GM12878 (cell line): ENCODE measurements around the gene EDA2R. TPM values are rescaled to one million over a fixed set of nuclear protein-coding genes. Genes with fewer than 3 reads are reported as not detected.

Experiments
- ATAC-seq: fragments of 200-7000 bp; cut with Tn5 transposase; 3 replicates; pipeline ENCODE4 v1.9.1; 2020; ENCODE audit warnings: mild to moderate bottlenecking, moderate library complexity
- BruUV-seq: library from RNA; stranded (reverse); fragments of 400-500 nt; replicated peaks from 2 replicates; lab custom pipeline; 2021; lab: Mats Ljungman, UMichigan
- CTCF ChIA-PET: fragments of 300-600 bp; sonication (Branson Sonifier 250); formaldehyde crosslinking; extraction: SDS; loops from one replicate; lab custom pipeline; 2021; ENCODE audit warnings: inconsistent platforms; lab: Yijun Ruan, JAX
- POLR2A ChIA-PET: fragments of 350-600 bp; formaldehyde crosslinking; extraction: SDS; loops from one replicate; lab custom pipeline; 2021; ENCODE audit warnings: inconsistent platforms; lab: Charles Lee
- RAD21 ChIA-PET: fragments of 300-600 bp; sonication (Branson Sonifier 250); formaldehyde crosslinking; loops from one replicate; lab custom pipeline; 2023; ENCODE audit warnings: antibody characterized with exemption; ENCODE audit not compliant: unreplicated experiment; lab: Charles Lee
- SMC1A ChIA-PET: fragments of 300-600 bp; sonication (Branson Sonifier 250); formaldehyde crosslinking; loops from one replicate; lab custom pipeline; 2023; ENCODE audit not compliant: unreplicated experiment, uncharacterized antibody; lab: Charles Lee
- DNase-seq: peaks from one replicate; pipeline ENCODE4 v3.0.0-alpha.2; 2011; ENCODE audit warnings: low read depth, low spot score
- FAIRE-seq: peaks from 3 replicates; lab custom pipeline; 2011; peaks lifted over from hg19 to GRCh38; lab: Jason Lieb, UNC
- H2AFZ ChIP-seq: 2 replicates; pipeline ENCODE4 v1.6.0; 2011; ENCODE audit warnings: low read depth, low read length, control low read depth; ENCODE audit not compliant: control insufficient read depth
- H3K27ac ChIP-seq: 2 replicates; pipeline ENCODE4 v1.5.1; 2011; ENCODE audit warnings: control low read depth; ENCODE audit not compliant: control insufficient read depth, insufficient read depth
- H3K27me3 ChIP-seq, 2 experiments: replicated peaks in 1 of 2; 2 replicates each; pipeline versions ENCODE4 v1.6.0 to v1.6.1; 2011; ENCODE audit warnings: low read length in 1 of 2; ENCODE audit not compliant: control insufficient read depth in 2 of 2, insufficient read depth in 2 of 2
- H3K36me3 ChIP-seq, 2 experiments: 2 replicates each; pipeline ENCODE4 v1.5.1; 2011; ENCODE audit warnings: low read length in 1 of 2; ENCODE audit not compliant: control insufficient read depth in 2 of 2, insufficient read depth in 2 of 2
- H3K4me1 ChIP-seq: 2 replicates; pipeline ENCODE4 v1.6.1; 2011; ENCODE audit warnings: mild to moderate bottlenecking, low read length, moderate library complexity, mixed read lengths; ENCODE audit not compliant: control insufficient read depth, insufficient read depth
- H3K4me2 ChIP-seq: 2 replicates; pipeline ENCODE4 v1.6.0; 2011; ENCODE audit warnings: control low read depth; ENCODE audit not compliant: control insufficient read depth, insufficient read depth
- H3K4me3 ChIP-seq: fragments of 200-600 bp; sonication (generic); 2 replicates; pipeline ENCODE4 v1.5.1; 2016
- H3K79me2 ChIP-seq: 2 replicates; pipeline ENCODE4 v1.6.0; 2011; ENCODE audit warnings: low read length; ENCODE audit not compliant: control insufficient read depth, insufficient read depth
- H3K9ac ChIP-seq: 2 replicates; pipeline ENCODE4 v1.8.0; 2011; ENCODE audit warnings: low read length, control low read depth, mixed read lengths; ENCODE audit not compliant: control insufficient read depth, insufficient read depth
- H3K9me3 ChIP-seq: replicated peaks from 3 replicates; pipeline ENCODE4 v1.5.1; 2011; ENCODE audit warnings: mild to moderate bottlenecking, low read length; ENCODE audit not compliant: control insufficient read depth, insufficient read depth
- H4K20me1 ChIP-seq: 2 replicates; pipeline ENCODE4 v1.6.0; 2011; ENCODE audit not compliant: control insufficient read depth, insufficient read depth
- ATF3 ChIP-seq: IDR thresholded peaks from 2 replicates; pipeline ENCODE4 v1.6.1; 2011; ENCODE audit warnings: low read depth, mild to moderate bottlenecking, low read length, moderate library complexity, borderline replicate concordance; ENCODE audit errors: extremely low read depth
- ATF7 ChIP-seq: fragments of 450-650 bp; IDR thresholded peaks from 2 replicates; pipeline ENCODE4 v1.6.1; 2016; ENCODE audit warnings: low read depth, mild to moderate bottlenecking
- CBX5 ChIP-seq: sonication (generic); IDR thresholded peaks from 2 replicates; pipeline ENCODE4 v1.6.1; 2016; ENCODE audit warnings: low read depth, moderate library complexity, mild to moderate bottlenecking, inconsistent platforms
- CTCF ChIP-seq, 3 experiments: IDR thresholded peaks in 2 of 3; conservative IDR thresholded peaks in 1 of 3; 2 replicates each; pipeline ENCODE4 v1.5.1; 2011; ENCODE audit warnings: low read depth in 3 of 3, low read length in 3 of 3, mild to moderate bottlenecking in 3 of 3, control low read depth in 2 of 3, moderate library complexity in 2 of 3, inconsistent platforms in 1 of 3, mixed read lengths in 1 of 3; ENCODE audit not compliant: control insufficient read depth in 2 of 3, insufficient read depth in 1 of 3; ENCODE audit errors: extremely low read depth in 1 of 3
- E2F8 ChIP-seq: fragments of 450-650 bp; IDR thresholded peaks from 2 replicates; pipeline ENCODE4 v1.6.1; 2018; ENCODE audit warnings: mild to moderate bottlenecking, low read depth, moderate library complexity; ENCODE audit not compliant: partially characterized antibody
- FOXM1 ChIP-seq: IDR thresholded peaks from 2 replicates; pipeline ENCODE4 v1.6.1; 2012; ENCODE audit warnings: low read depth, mild to moderate bottlenecking, inconsistent platforms, low read length, moderate library complexity
- IKZF1 ChIP-seq: fragments of 450-650 bp; conservative IDR thresholded peaks from 2 replicates; pipeline ENCODE4 v1.6.1; 2017; ENCODE audit warnings: antibody characterized with exemption, mild to moderate bottlenecking
- KDM1A ChIP-seq: fragments of 200-600 bp; sonication (generic); IDR thresholded peaks from 2 replicates; pipeline ENCODE4 v1.6.1; 2016; ENCODE audit warnings: borderline replicate concordance
- RAD21 ChIP-seq: IDR thresholded peaks from 2 replicates; pipeline ENCODE4 v1.6.1; 2011; ENCODE audit warnings: mild to moderate bottlenecking, low read depth, low read length, moderate library complexity; ENCODE audit not compliant: insufficient read depth
- SIX5 ChIP-seq: IDR thresholded peaks from 2 replicates; pipeline ENCODE4 v1.6.1; 2011; ENCODE audit warnings: mild to moderate bottlenecking, low read depth, low read length, moderate library complexity; ENCODE audit not compliant: severe bottlenecking
- SUPT20H ChIP-seq: IDR thresholded peaks from 2 replicates; pipeline ENCODE4 v1.6.1; 2011; ENCODE audit warnings: low read depth, mild to moderate bottlenecking, low read length, moderate library complexity, borderline replicate concordance; ENCODE audit not compliant: control insufficient read depth
- TAF1 ChIP-seq: IDR thresholded peaks from 2 replicates; pipeline ENCODE4 v1.6.1; 2011; ENCODE audit warnings: mild to moderate bottlenecking, low read depth, low read length, borderline replicate concordance
- ZNF217 ChIP-seq: fragments of 450-650 bp; IDR thresholded peaks from 2 replicates; pipeline ENCODE4 v1.6.1; 2017; ENCODE audit warnings: antibody characterized with exemption, mild to moderate bottlenecking
- ZNF274 ChIP-seq: IDR thresholded peaks from one replicate; pipeline ENCODE4 v1.8.0; 2011; ENCODE audit not compliant: insufficient read length, insufficient read depth
- WGBS: methylation state at CpG from one replicate; pipeline ENCODE4 v1.1.6; 2016; ENCODE audit warnings: low lambda C conversion rate; ENCODE audit not compliant: insufficient replicate concordance, insufficient coverage; ENCODE audit errors: missing lambda C conversion rate; 5-methylcytosine and 5-hydroxymethylcytosine counted together
- in situ Hi-C: fragments of 300-500 bp; cut with MboI; formaldehyde crosslinking; loops from 9 replicates; pipeline ENCODE4 v1.14.3; 2018; ENCODE audit warnings: mixed read lengths
- intact Hi-C: fragments of 100-400 bp; cut with micrococcal nuclease; formaldehyde crosslinking; loops from one replicate; pipeline ENCODE4 v1.14.2; 2022; ENCODE audit not compliant: unreplicated experiment
- polyA plus RNA-seq, 11 experiments: library from polyadenylated mRNA; depleted of rRNA in 4 of 11; unstranded in 6 of 11; stranded (reverse) in 5 of 11; fragments of >200 nt; fragmentation: Nextera tagmentation in 4 of 11; fragmentation: Illumina TruSeq in 1 of 11; extraction: Ambion mirVana in 4 of 11; extraction: Trizol in 1 of 11; gene quantifications; 1 replicate in 1 of 11; 2 replicates in 10 of 11; pipeline versions ENCODE4 v1.2.1 to v1.2.3, GENCODE V29; 2011 to 2016; ENCODE audit warnings: inconsistent platforms in 2 of 11, missing spikeins in 2 of 11, low read depth in 1 of 11
- total RNA-seq, 4 experiments: library from RNA; depleted of rRNA in 3 of 4; stranded (reverse); fragments of >200 nt in 3 of 4; fragmentation: Illumina TruSeq in 1 of 4; extraction: Trizol in 1 of 4; gene quantifications; 2 replicates each; pipeline versions ENCODE4 v1.2.1 to v1.2.3, GENCODE V29; 2013 to 2021

Gene EDA2R
- total and polyA plus RNA-seq, 10 of the 15 experiments (the other 5 are each of a cell fraction or from before 2014, with no cell fraction given) = 3.3 to 33.5 (median 8.4) TPM

GRCh38 chrX:66616944-66617343 is 21.9 kb downstream of the EDA2R start:
- SMC1A ChIA-PET = interaction anchor here (1.0 kb wide), 1 partner anchor 12 kb away, joined by 3 read pairs; no protein-coding TSS in a partner anchor
- 15% methylated on average over 2 of the region's 2 CpGs for WGBS
- in situ Hi-C loops = no loop called here

More at GRCh38 chrX:66616944-66617343, 21.9 kb downstream of the EDA2R start:
- DNase-seq (no peak), FAIRE-seq (no peak), ATAC-seq (no peak)
- intact Hi-C loops = no loop called here
- POLR2A ChIA-PET = no interaction called here
- H3K9ac ChIP-seq = no peak overlapping the region
- no peak for TF ChIP-seq KDM1A
- no peak for TF ChIP-seq RAD21
- TF ChIP-seq CTCF (IDR thresholded peaks at IDR 0.05 in 2 of 3, conservative IDR thresholded peaks at IDR 0.05 in 1 of 3; ENCODE audit: control insufficient read depth in 2 of 3, extremely low read depth in 1 of 3, insufficient read depth in 1 of 3, low read depth in 3 of 3, low read length in 3 of 3) = no peak
- TF ChIP-seq E2F8 = no peak
- no peak for TF ChIP-seq IKZF1
- TF ChIP-seq CBX5 = no peak
- TF ChIP-seq ZNF274 = no peak
- no peak for TF ChIP-seq SUPT20H
- no peak for TF ChIP-seq ATF7
- TF ChIP-seq TAF1 = no peak
- TF ChIP-seq FOXM1 = no peak
- no peak for TF ChIP-seq ATF3
- no peak for TF ChIP-seq SIX5
- TF ChIP-seq ZNF217 = no peak
- H2AFZ ChIP-seq = no peak overlapping the region
- H3K9me3 ChIP-seq = no peaks in the 10 kb centered on the region; the same call in 2 of the 3 replicates
- no peaks in the 10 kb centered on the region; a peak in 1 of 4 replicates for H3K36me3 ChIP-seq
- no peak overlapping the region for H3K27ac ChIP-seq
- H3K27me3 ChIP-seq = no peaks in the 10 kb centered on the region
- BruUV-seq = no TSS peak
- CTCF ChIA-PET = interaction anchor here (0.9 to 1.3 kb wide), 2 partner anchors 14 to 115 kb away, joined by 3 to 4 read pairs; no protein-coding TSS in a partner anchor
- no peaks in the 10 kb centered on the region; the same call in 1 of the 2 replicates for H3K79me2 ChIP-seq
- no peak overlapping the region for H3K4me2 ChIP-seq
- no peaks in the 10 kb centered on the region for H3K4me1 ChIP-seq
- no peaks in the 10 kb centered on the region for H4K20me1 ChIP-seq
- RAD21 ChIA-PET = no interaction called here
- no peak overlapping the region for H3K4me3 ChIP-seq
